Measurements from ENCODE around the gene CRX. TPM values are rescaled to one million over a fixed set of nuclear protein-coding genes. Genes with fewer than 3 reads are reported as not detected.
"Not testable (repeated sequence)": the region's sequence is repeated elsewhere in the genome, so short reads cannot be mapped to it uniquely, and the experiment has no call there.

CRX gene
- total and polyA plus RNA-seq, 2 donors (not counting 3 experiments of a cell fraction or from before 2014, with no cell fraction given): not detected

DNA sequence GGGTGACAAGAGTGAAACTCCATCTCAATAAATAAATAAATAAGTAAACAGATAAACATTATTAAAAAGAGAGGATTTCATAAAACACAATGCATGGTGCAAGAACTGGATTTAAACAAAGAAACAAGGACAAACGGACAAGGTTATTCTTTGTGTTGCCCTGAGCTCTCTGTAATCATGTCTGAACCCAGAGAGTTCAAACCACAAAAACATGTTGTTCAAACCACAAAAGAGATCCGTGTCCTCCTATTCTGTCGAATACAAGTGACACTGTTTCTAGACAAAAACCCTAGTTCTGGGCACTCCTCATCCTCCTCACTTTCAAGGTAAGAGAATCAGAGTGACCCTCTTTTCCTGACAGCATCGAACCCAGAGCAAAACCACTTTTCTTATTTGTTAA lies 32.7 kb downstream of the CRX start:
- CTCF ChIA-PET: no interaction called here
- Histone ChIP-seq H3K79me2 (ENCODE audit: control insufficient read depth, insufficient read depth, low read length) (no peaks in the 10 kb centered on the region), H3K27me3 (ENCODE audit: control insufficient read depth in 2 of 2, insufficient read depth in 2 of 2, low read length in 2 of 2) (peaks cover 7 to 13% of the 10 kb centered on the region in 2 experiments), H3K36me3 (ENCODE audit: control insufficient read depth in 2 of 2, extremely low read depth in 1 of 2, insufficient read depth in 2 of 2, low read length in 2 of 2) (no peaks in the 10 kb centered on the region), H3K4me2 (ENCODE audit: insufficient read depth, low read length) (no peak overlapping the region), H3K4me3 (replicated peaks in 1 of 3; ENCODE audit: insufficient read depth in 1 of 3, low read depth in 1 of 3, low read length in 3 of 3) (no peak overlapping the region), H3K9me3 (replicated peaks; ENCODE audit: control insufficient read depth, insufficient read depth, low read length) (no peaks in the 10 kb centered on the region), H3K27ac (ENCODE audit: insufficient read depth, low read depth, low read length) (no peak overlapping the region), H2AFZ (ENCODE audit: low read depth, low read length) (no peak overlapping the region), H3K4me1 (ENCODE audit: control insufficient read depth, extremely low read depth, insufficient read depth, low read length) (no peaks in the 10 kb centered on the region), H3K9ac (replicated peaks; ENCODE audit: extremely low read depth, insufficient read depth, low read length) (no peak overlapping the region), H4K20me1 (replicated peaks; ENCODE audit: control insufficient read depth, extremely low read depth, insufficient read depth, low read length) (no peaks in the 10 kb centered on the region), H3K9me1 (replicated peaks; ENCODE audit: control insufficient read depth, extremely low read depth, insufficient read depth, low read length) (no peaks in the 10 kb centered on the region)
- DNase-seq (ENCODE audit: low read depth, low spot score): no peak
- no peak for FAIRE-seq
- BruUV-seq (replicated peaks): no TSS peak
- intact Hi-C loops (cut with micrococcal nuclease) (no loop called here), dilution Hi-C loops (cut with MboI; ENCODE audit: extremely low pct_ligation_motif_present, low sequenced_read_pairs) (no loop called here)
- TF ChIP-seq POLR2AphosphoS5 (IDR thresholded peaks at IDR 0.05; ENCODE audit: insufficient read depth, low read depth, low read length): no peak
- no peak for TF ChIP-seq JUN (IDR thresholded peaks at IDR 0.05; ENCODE audit: borderline replicate concordance, insufficient read depth, insufficient read length, low read depth)
- TF ChIP-seq, protein P1, sequence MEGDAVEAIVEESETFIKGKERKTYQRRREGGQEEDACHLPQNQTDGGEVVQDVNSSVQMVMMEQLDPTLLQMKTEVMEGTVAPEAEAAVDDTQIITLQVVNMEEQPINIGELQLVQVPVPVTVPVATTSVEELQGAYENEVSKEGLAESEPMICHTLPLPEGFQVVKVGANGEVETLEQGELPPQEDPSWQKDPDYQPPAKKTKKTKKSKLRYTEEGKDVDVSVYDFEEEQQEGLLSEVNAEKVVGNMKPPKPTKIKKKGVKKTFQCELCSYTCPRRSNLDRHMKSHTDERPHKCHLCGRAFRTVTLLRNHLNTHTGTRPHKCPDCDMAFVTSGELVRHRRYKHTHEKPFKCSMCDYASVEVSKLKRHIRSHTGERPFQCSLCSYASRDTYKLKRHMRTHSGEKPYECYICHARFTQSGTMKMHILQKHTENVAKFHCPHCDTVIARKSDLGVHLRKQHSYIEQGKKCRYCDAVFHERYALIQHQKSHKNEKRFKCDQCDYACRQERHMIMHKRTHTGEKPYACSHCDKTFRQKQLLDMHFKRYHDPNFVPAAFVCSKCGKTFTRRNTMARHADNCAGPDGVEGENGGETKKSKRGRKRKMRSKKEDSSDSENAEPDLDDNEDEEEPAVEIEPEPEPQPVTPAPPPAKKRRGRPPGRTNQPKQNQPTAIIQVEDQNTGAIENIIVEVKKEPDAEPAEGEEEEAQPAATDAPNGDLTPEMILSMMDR (IDR thresholded peaks at IDR 0.05; ENCODE audit: extremely low read depth in 1 of 2, insufficient read depth in 1 of 2, low read depth in 1 of 2, low read length in 2 of 2): no peak
- no peak for TF ChIP-seq FOS (IDR thresholded peaks at IDR 0.05; ENCODE audit: borderline replicate concordance, insufficient read depth, low read length)
- no peak for TF ChIP-seq POLR2A (IDR thresholded peaks at IDR 0.05; ENCODE audit: low read depth, low read length)
- no peak for TF ChIP-seq MYC (IDR thresholded peaks at IDR 0.05; ENCODE audit: low read depth, low read length)
- POLR2A ChIA-PET: no interaction called here

DNA sequence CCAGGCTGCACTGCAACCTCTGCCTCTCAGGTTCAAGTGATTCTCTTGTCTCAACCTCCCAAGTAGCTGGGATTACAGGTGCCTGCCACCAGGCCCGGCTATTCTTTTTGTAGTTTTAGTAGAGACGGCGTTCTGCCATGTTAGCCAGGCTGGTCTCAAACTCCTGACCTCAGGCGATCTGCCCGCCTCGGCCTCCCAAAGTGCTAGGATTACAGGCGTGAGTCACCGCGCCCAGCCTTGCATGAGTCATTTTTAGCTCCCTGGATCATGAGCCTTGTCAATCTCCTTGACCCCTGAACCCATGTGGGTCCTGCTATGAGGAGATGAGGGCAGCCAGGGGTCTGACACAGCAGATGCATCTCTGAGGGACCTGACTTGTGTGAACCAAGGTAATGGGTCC lies 36.5 kb downstream of the CRX start:
- CTCF ChIA-PET: interaction anchor here (1.1 to 2.5 kb wide), 3 partner anchors 8 to 11 kb away, joined by 3 to 20 read pairs (median 6); no protein-coding TSS in a partner anchor
- H3K9me3 ChIP-seq (replicated peaks; ENCODE audit: control insufficient read depth, insufficient read depth, low read length); FAIRE-seq; H3K27me3 ChIP-seq (ENCODE audit: control insufficient read depth in 2 of 2, insufficient read depth in 2 of 2, low read length in 2 of 2); POLR2A ChIA-PET; H3K9me1 ChIP-seq (replicated peaks; ENCODE audit: control insufficient read depth, extremely low read depth, insufficient read depth, low read length); H3K4me2 ChIP-seq (ENCODE audit: insufficient read depth, low read length); H3K79me2 ChIP-seq (ENCODE audit: control insufficient read depth, insufficient read depth, low read length); H3K4me1 ChIP-seq (ENCODE audit: control insufficient read depth, extremely low read depth, insufficient read depth, low read length); DNase-seq (ENCODE audit: low read depth, low spot score); intact Hi-C loops (cut with micrococcal nuclease); H3K36me3 ChIP-seq (ENCODE audit: control insufficient read depth in 2 of 2, extremely low read depth in 1 of 2, insufficient read depth in 2 of 2, low read length in 2 of 2); H4K20me1 ChIP-seq (replicated peaks; ENCODE audit: control insufficient read depth, extremely low read depth, insufficient read depth, low read length); H3K27ac ChIP-seq (ENCODE audit: insufficient read depth, low read depth, low read length); H3K9ac ChIP-seq (replicated peaks; ENCODE audit: extremely low read depth, insufficient read depth, low read length); BruUV-seq (replicated peaks); H2AFZ ChIP-seq (ENCODE audit: low read depth, low read length); H3K4me3 ChIP-seq (replicated peaks in 1 of 3; ENCODE audit: insufficient read depth in 1 of 3, low read depth in 1 of 3, low read length in 3 of 3); dilution Hi-C loops (cut with MboI; ENCODE audit: extremely low pct_ligation_motif_present, low sequenced_read_pairs): not testable (repeated sequence)

DNA sequence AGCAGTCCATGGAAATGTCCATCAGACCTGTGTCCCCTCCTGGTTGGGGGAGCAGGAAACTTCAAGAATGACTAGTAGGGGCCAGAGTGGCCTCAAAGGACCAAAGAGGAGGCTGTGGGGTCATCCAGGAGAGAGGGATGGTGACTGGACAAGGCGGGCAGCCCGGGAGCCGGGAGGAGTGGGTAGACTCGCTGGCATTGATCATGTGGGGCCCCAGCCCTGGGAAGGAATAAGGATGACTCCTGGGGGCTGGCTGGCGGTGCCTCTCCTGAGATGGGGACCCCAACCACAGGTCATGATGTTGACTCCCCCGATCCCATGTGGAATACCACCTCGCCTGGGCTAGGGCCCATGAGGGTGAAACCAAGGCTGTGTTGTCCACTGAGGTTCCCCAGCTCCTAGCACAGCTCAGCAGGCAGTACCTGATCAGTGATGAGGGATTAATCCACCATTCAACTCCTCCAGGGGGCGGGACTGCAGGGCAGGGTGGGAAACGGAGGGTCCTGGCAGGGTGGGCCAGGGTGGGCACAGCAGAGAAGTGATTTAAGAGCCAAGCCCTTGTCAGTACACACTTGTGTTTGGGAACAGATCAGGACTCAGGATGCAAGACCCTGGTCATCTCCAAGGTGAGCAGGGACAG lies 37.0 kb downstream of the CRX start, which contains the start of gene TPRX2:
Gene TPRX2 (plus strand): TSS at position 590 of the 640 bp plus-strand sequence. CDS start 12 bp downstream, at position 602.
- H3K9me1 ChIP-seq (replicated peaks; ENCODE audit: control insufficient read depth, extremely low read depth, insufficient read depth, low read length); H3K9me3 ChIP-seq (replicated peaks; ENCODE audit: control insufficient read depth, insufficient read depth, low read length); H3K27ac ChIP-seq (ENCODE audit: insufficient read depth, low read depth, low read length); dilution Hi-C loops (cut with MboI; ENCODE audit: extremely low pct_ligation_motif_present, low sequenced_read_pairs); H3K27me3 ChIP-seq (ENCODE audit: control insufficient read depth in 2 of 2, insufficient read depth in 2 of 2, low read length in 2 of 2); H3K4me3 ChIP-seq (replicated peaks in 1 of 3; ENCODE audit: insufficient read depth in 1 of 3, low read depth in 1 of 3, low read length in 3 of 3); H3K4me2 ChIP-seq (ENCODE audit: insufficient read depth, low read length); FAIRE-seq; H4K20me1 ChIP-seq (replicated peaks; ENCODE audit: control insufficient read depth, extremely low read depth, insufficient read depth, low read length); H3K4me1 ChIP-seq (ENCODE audit: control insufficient read depth, extremely low read depth, insufficient read depth, low read length); DNase-seq (ENCODE audit: low read depth, low spot score); BruUV-seq (replicated peaks); POLR2A ChIA-PET; H3K9ac ChIP-seq (replicated peaks; ENCODE audit: extremely low read depth, insufficient read depth, low read length); H2AFZ ChIP-seq (ENCODE audit: low read depth, low read length); intact Hi-C loops (cut with micrococcal nuclease); H3K36me3 ChIP-seq (ENCODE audit: control insufficient read depth in 2 of 2, extremely low read depth in 1 of 2, insufficient read depth in 2 of 2, low read length in 2 of 2); H3K79me2 ChIP-seq (ENCODE audit: control insufficient read depth, insufficient read depth, low read length): not testable (repeated sequence)
- CTCF ChIA-PET: interaction anchor here (1.4 to 2.5 kb wide), 2 partner anchors 9 to 10 kb away, joined by 6 to 20 read pairs; no protein-coding TSS in a partner anchor
